NCI-H2029 treated with DMSO at 0.1 percent for 48 hours (cell line): ENCODE data around the gene USP10.

Experiments used
- DNase-seq: peaks from one replicate; lab custom pipeline; 2025; lab: John Stamatoyannopoulos, UW

The USP10 gene

GRCh38 chr16:84823926-84824325 lies 124.1 kb downstream of the USP10 start:
- no peak for DNase-seq

GRCh38 chr16:84825896-84826557 lies 126.2 kb downstream of the USP10 start:
- DNase-seq = no peak

- DNase-seq = no peak
Measured at GRCh38 chr16:84826558-84826941, 126.8 kb downstream of the USP10 start.

- DNase-seq = no peak
Measured at GRCh38 chr16:84827131-84827574, 127.4 kb downstream of the USP10 start.

GRCh38 chr16:84827897-84828296 lies 128.1 kb downstream of the USP10 start:
- no peak for DNase-seq

- no peak for DNase-seq
Measured at GRCh38 chr16:84828322-84828721, 128.5 kb downstream of the USP10 start.
